ENCODE measurements around the gene CDH18. TPM values are rescaled to one million over a fixed set of nuclear protein-coding genes. Genes with fewer than 3 reads are reported as not detected.
"Not testable (repeated sequence)": the region's sequence is repeated elsewhere in the genome, so short reads cannot be mapped to it uniquely, and the experiment has no call there.

CDH18 gene
- total and polyA plus RNA-seq, 2 donors from 2014 or later, result not detected

DNA sequence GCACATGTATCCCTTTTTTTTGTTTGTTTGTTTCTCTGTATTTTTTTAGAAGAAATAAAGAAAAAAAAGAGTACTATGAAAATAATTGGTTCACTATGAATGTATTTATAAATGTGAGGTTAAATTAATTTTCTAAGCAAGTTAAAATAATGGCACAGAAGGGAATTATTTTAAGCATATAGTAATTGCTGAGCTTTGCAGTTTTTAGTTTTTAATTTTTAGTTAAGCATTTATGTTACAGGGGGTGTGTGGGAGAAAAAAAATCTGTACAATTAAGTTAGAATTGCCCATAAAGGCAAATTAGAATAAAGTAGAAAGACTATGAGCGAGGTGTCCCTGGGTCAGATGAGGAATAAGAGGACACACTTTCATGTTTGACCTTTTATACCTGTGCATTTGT, 152.6 kb downstream of the CDH18 start:
- no peak for TF ChIP-seq CTCF (IDR thresholded peaks at IDR 0.05; ENCODE audit: borderline replicate concordance, extremely low read depth, insufficient read depth)
- H3K27ac ChIP-seq (ENCODE audit: low read depth in 2 of 2, low read length in 2 of 2), result no peak overlapping the region
- H3K27me3 ChIP-seq (ENCODE audit: control insufficient read depth, insufficient read depth, low read length), result no peaks in the 10 kb centered on the region
- H3K4me3 ChIP-seq (ENCODE audit: low read length in 3 of 3), result no peak overlapping the region
- DNase-seq (no peak), FAIRE-seq (no peak)
- no peaks in the 10 kb centered on the region for H3K9me3 ChIP-seq (ENCODE audit: control insufficient read depth in 2 of 3, insufficient read depth in 1 of 3, low read length in 3 of 3)
- H3K9ac ChIP-seq (ENCODE audit: low read length in 3 of 3), result no peak overlapping the region
- no peaks in the 10 kb centered on the region for H3K36me3 ChIP-seq (ENCODE audit: control insufficient read depth in 2 of 3, insufficient read depth in 3 of 3, low read length in 3 of 3)
- intact Hi-C loops (cut with DNase I), result no loop called here
- no peaks in the 10 kb centered on the region for H3K4me1 ChIP-seq (ENCODE audit: control insufficient read depth in 2 of 3, insufficient read depth in 2 of 3, low read depth in 1 of 3, low read length in 3 of 3)

- H3K27ac ChIP-seq (ENCODE audit: low read depth in 2 of 2, low read length in 2 of 2); DNase-seq; H3K27me3 ChIP-seq (ENCODE audit: control insufficient read depth, insufficient read depth, low read length); FAIRE-seq; H3K36me3 ChIP-seq (ENCODE audit: control insufficient read depth in 2 of 3, insufficient read depth in 3 of 3, low read length in 3 of 3); intact Hi-C loops (cut with DNase I); H3K9me3 ChIP-seq (ENCODE audit: control insufficient read depth in 2 of 3, insufficient read depth in 1 of 3, low read length in 3 of 3); H3K4me3 ChIP-seq (ENCODE audit: low read length in 3 of 3); H3K9ac ChIP-seq (ENCODE audit: low read length in 3 of 3); H3K4me1 ChIP-seq (ENCODE audit: control insufficient read depth in 2 of 3, insufficient read depth in 2 of 3, low read depth in 1 of 3, low read length in 3 of 3): not testable (repeated sequence)
These were observed 175.3 kb downstream of the CDH18 start for GRCh38 chr5:19812720-19813119.

- H3K36me3 ChIP-seq (ENCODE audit: control insufficient read depth in 2 of 3, insufficient read depth in 3 of 3, low read length in 3 of 3), result no peaks in the 10 kb centered on the region
- H3K9me3 ChIP-seq (ENCODE audit: control insufficient read depth in 2 of 3, insufficient read depth in 1 of 3, low read length in 3 of 3), result no peaks in the 10 kb centered on the region
- no peak overlapping the region for H3K27ac ChIP-seq (ENCODE audit: low read depth in 2 of 2, low read length in 2 of 2)
- intact Hi-C loops (cut with DNase I), result no loop called here
- no peak overlapping the region for H3K4me3 ChIP-seq (ENCODE audit: low read length in 3 of 3)
- DNase-seq (no peak), FAIRE-seq (no peak)
- no peak overlapping the region for H3K9ac ChIP-seq (ENCODE audit: low read length in 3 of 3)
- H3K4me1 ChIP-seq (ENCODE audit: control insufficient read depth in 2 of 3, insufficient read depth in 2 of 3, low read depth in 1 of 3, low read length in 3 of 3), result no peaks in the 10 kb centered on the region
- H3K27me3 ChIP-seq (ENCODE audit: control insufficient read depth, insufficient read depth, low read length), result no peaks in the 10 kb centered on the region
- no peak for TF ChIP-seq CTCF (IDR thresholded peaks at IDR 0.05; ENCODE audit: borderline replicate concordance, extremely low read depth, insufficient read depth)
These were observed 181.2 kb downstream of the CDH18 start for GRCh38 chr5:19806756-19807155.

DNA sequence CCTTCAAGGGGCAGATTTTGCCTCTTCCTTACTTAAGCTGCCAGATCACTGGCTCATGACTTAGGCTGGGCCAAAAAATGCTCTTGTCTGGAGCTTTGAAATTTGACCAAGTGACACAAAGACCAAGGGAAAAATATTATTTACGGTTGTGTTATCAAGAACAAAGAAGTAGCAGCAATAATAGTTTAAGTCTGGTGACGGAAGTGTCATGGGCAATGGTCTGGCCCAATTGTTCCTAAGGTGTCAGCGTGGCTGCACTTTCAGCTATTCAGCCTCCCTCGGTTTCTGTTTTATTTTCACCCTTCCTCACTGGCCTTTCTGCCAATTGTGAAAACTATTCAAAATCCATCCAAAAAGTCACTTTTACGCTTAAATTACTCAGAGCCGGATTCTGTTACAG, 185.3 kb downstream of the CDH18 start:
- DNase-seq, result no peak
- Histone ChIP-seq H3K27me3 (ENCODE audit: control insufficient read depth, insufficient read depth, low read length) (no peaks in the 10 kb centered on the region), H3K9ac (ENCODE audit: low read length in 3 of 3) (no peak overlapping the region), H3K27ac (ENCODE audit: low read depth in 2 of 2, low read length in 2 of 2) (no peak overlapping the region), H3K36me3 (ENCODE audit: control insufficient read depth in 2 of 3, insufficient read depth in 3 of 3, low read length in 3 of 3) (no peaks in the 10 kb centered on the region), H3K9me3 (ENCODE audit: control insufficient read depth in 2 of 3, insufficient read depth in 1 of 3, low read length in 3 of 3) (no peaks in the 10 kb centered on the region), H3K4me1 (ENCODE audit: control insufficient read depth in 2 of 3, insufficient read depth in 2 of 3, low read depth in 1 of 3, low read length in 3 of 3) (no peaks in the 10 kb centered on the region), H3K4me3 (ENCODE audit: low read length in 3 of 3) (no peak overlapping the region)
- intact Hi-C loops (cut with DNase I), result no loop called here
- TF ChIP-seq CTCF (IDR thresholded peaks at IDR 0.05; ENCODE audit: borderline replicate concordance, extremely low read depth, insufficient read depth), result no peak
- FAIRE-seq, result no peak

Measured in kidney (tissue), 14 donors.